Measurements from ENCODE around the gene MAGEB3. TPM values are rescaled to one million over a fixed set of nuclear protein-coding genes. Genes with fewer than 3 reads are reported as not detected.

The MAGEB3 gene
- total and polyA plus RNA-seq, 9 of the 15 experiments (the other 6 are each of a cell fraction or from before 2014, with no cell fraction given): 0.07 to 0.11 TPM; not detected in 7

DNA sequence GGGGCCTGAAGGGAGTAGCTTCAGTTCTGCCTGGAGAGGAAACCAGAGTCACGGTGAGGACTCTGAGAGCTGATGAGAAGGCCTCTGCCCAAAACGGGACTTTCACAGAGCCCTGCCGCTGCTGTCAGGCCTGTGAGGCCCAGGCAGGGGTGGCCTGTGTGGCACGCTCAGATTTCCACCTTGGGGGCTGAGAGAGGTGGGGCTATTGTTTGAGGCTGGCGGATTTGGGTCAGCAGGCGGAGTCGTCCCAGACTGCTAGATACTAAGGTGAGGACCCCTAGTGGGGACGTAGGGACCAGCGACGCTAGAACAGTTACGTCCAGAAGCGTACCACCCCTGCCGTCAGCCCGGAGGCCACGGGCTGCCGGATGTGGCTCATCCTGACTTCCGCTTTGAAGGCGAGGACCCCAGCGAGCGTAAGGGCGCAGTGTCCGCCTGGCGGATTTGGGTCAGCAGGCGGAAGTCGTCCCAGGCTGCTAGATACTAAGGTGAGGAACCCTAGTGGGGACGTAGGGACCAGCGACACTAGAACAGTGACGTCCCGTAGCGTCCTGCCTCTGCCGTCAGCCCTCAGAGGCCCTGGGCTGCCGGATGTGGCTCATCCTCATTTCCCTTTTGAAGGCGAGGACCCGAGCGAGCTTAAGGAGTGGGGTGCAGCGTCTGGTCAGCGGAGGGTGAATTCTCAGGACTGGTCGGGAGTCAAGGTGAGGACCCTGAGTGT lies 16.5 kb downstream of the MAGEB3 start, which contains the start of gene MAGEB1 (continued):
- TF ChIP-seq CXXC5 (CRISPR knock-in tag; IDR thresholded peaks at IDR 0.05) (peak; percentile 77), NR2C1 (IDR thresholded peaks at IDR 0.05) (no peak), NR2C1 (tag; IDR thresholded peaks at IDR 0.05) (peak; percentile 26; the same call in 1 of the 2 replicates), CTBP1 (IDR thresholded peaks at IDR 0.05; ENCODE audit: borderline replicate concordance) (peak; percentile 53; the same call in 1 of the 2 replicates), ETV1 (tag; conservative IDR thresholded peaks at IDR 0.05; ENCODE audit: low read depth) (peak; percentile 85), MYC (IDR thresholded peaks at IDR 0.05; ENCODE audit: low read depth, low read length) (0 out of 2 replicates have a peak, but pooled peaks have one; percentile 7), MYC (CRISPR knock-in tag; IDR thresholded peaks at IDR 0.05; ENCODE audit: borderline replicate concordance, low read depth) (no peak), RAD21 (CRISPR knock-in tag; conservative IDR thresholded peaks at IDR 0.05 in 1 of 2, IDR thresholded peaks at IDR 0.05 in 1 of 2) (peak in 1 of 2 experiments; percentile 32; a peak in 2 of 4 replicates), LCOR (CRISPR knock-in tag; IDR thresholded peaks at IDR 0.05) (peak; percentile 57; the same call in 1 of the 2 replicates), RCOR1 (IDR thresholded peaks at IDR 0.05; ENCODE audit: borderline replicate concordance in 1 of 2, low read depth in 2 of 2, low read length in 2 of 2) (0 out of 4 replicates have a peak, but pooled peaks of 1 of the 2 experiments have one; percentile 5), SUPT5H (IDR thresholded peaks at IDR 0.05) (peak; percentile 54), SPI1 (IDR thresholded peaks at IDR 0.05; ENCODE audit: borderline replicate concordance, low read depth, low read length) (peak; percentile 73; the same call in 1 of the 2 replicates), PHF20 (IDR thresholded peaks at IDR 0.05; ENCODE audit: partially characterized antibody) (peak; percentile 84), NFIC (IDR thresholded peaks at IDR 0.05) (no peak), ZFX (CRISPR knock-in tag; IDR thresholded peaks at IDR 0.05) (peak; percentile 49; the same call in 1 of the 2 replicates), MEIS2 (IDR thresholded peaks at IDR 0.05; ENCODE audit: partially characterized antibody) (peak; percentile 19), NBN (IDR thresholded peaks at IDR 0.05; ENCODE audit: low read depth) (0 out of 2 replicates have a peak, but pooled peaks have one; percentile 32), L3MBTL2 (IDR thresholded peaks at IDR 0.05) (peak; percentile 93), CREB1 (IDR thresholded peaks at IDR 0.05) (peak; percentile 91), CREB1 (CRISPR knock-in tag; IDR thresholded peaks at IDR 0.05) (peak; percentile 91), NRF1 (conservative IDR thresholded peaks at IDR 0.05 in 1 of 2, IDR thresholded peaks at IDR 0.05 in 1 of 2) (peak in 1 of 2 experiments; percentile 38; a peak in 1 of 4 replicates)
- TF ChIP-seq, protein P1, sequence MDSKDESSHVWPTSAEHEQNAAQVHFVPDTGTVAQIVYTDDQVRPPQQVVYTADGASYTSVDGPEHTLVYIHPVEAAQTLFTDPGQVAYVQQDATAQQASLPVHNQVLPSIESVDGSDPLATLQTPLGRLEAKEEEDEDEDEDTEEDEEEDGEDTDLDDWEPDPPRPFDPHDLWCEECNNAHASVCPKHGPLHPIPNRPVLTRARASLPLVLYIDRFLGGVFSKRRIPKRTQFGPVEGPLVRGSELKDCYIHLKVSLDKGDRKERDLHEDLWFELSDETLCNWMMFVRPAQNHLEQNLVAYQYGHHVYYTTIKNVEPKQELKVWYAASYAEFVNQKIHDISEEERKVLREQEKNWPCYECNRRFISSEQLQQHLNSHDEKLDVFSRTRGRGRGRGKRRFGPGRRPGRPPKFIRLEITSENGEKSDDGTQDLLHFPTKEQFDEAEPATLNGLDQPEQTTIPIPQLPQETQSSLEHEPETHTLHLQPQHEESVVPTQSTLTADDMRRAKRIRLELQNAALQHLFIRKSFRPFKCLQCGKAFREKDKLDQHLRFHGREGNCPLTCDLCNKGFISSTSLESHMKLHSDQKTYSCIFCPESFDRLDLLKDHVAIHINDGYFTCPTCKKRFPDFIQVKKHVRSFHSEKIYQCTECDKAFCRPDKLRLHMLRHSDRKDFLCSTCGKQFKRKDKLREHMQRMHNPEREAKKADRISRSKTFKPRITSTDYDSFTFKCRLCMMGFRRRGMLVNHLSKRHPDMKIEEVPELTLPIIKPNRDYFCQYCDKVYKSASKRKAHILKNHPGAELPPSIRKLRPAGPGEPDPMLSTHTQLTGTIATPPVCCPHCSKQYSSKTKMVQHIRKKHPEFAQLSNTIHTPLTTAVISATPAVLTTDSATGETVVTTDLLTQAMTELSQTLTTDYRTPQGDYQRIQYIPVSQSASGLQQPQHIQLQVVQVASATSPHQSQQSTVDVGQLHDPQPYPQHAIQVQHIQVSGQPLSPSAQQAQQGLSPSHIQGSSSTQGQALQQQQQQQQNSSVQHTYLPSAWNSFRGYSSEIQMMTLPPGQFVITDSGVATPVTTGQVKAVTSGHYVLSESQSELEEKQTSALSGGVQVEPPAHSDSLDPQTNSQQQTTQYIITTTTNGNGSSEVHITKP (IDR thresholded peaks at IDR 0.05; ENCODE audit: partially characterized antibody): peak; percentile 12
- TF ChIP-seq, protein P2, sequence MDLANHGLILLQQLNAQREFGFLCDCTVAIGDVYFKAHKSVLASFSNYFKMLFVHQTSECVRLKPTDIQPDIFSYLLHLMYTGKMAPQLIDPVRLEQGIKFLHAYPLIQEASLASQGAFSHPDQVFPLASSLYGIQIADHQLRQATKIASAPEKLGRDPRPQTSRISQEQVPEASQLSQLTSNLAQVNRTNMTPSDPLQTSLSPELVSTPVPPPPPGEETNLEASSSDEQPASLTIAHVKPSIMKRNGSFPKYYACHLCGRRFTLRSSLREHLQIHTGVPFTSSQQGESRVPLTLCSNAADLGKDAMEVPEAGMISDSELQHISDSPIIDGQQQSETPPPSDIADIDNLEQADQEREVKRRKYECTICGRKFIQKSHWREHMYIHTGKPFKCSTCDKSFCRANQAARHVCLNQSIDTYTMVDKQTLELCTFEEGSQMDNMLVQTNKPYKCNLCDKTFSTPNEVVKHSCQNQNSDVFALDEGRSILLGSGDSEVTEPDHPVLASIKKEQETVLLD (IDR thresholded peaks at IDR 0.05): peak; percentile 97
